Immature natural killer cell (primary cell): Measurements from ENCODE around the gene CCNQ. TPM values are rescaled to one million over a fixed set of nuclear protein-coding genes. Genes with fewer than 3 reads are reported as not detected.
"Not testable (repeated sequence)": the region's sequence is repeated elsewhere in the genome, so short reads cannot be mapped to it uniquely, and the experiment has no call there.

Experiments used
- DNase-seq, 3 donors: peaks; one replicate each; pipeline ENCODE4 v3.0.0; 2022; ENCODE audit warnings: mixed read lengths in 1 of 3
- H3K27ac Mint-ChIP-seq, 6 donors: one replicate each; pipeline ENCODE4 v1.8.0; 2020; ENCODE audit warnings: mixed read lengths in 6 of 6, mild to moderate bottlenecking in 5 of 6, inconsistent platforms in 4 of 6, moderate library complexity in 3 of 6
- H3K27me3 Mint-ChIP-seq, 3 donors: one replicate each; pipeline ENCODE4 v1.8.0; 2020 to 2021; ENCODE audit warnings: low read depth in 3 of 3, mild to moderate bottlenecking in 3 of 3, mixed read lengths in 3 of 3, moderate library complexity in 3 of 3, inconsistent platforms in 1 of 3
- H3K36me3 Mint-ChIP-seq, 3 donors: one replicate each; pipeline ENCODE4 v1.8.0; 2020; ENCODE audit warnings: mixed read lengths in 3 of 3, inconsistent platforms in 2 of 3, mild to moderate bottlenecking in 2 of 3
- H3K4me1 Mint-ChIP-seq, 2 donors: one replicate each; pipeline ENCODE4 v1.8.0; 2020; ENCODE audit warnings: inconsistent platforms in 2 of 2, mild to moderate bottlenecking in 2 of 2, mixed read lengths in 2 of 2, moderate library complexity in 1 of 2
- H3K4me3 Mint-ChIP-seq, 5 donors: one replicate each; pipeline ENCODE4 v1.8.0; 2020; ENCODE audit warnings: mild to moderate bottlenecking in 5 of 5, mixed read lengths in 5 of 5, inconsistent platforms in 3 of 5, moderate library complexity in 3 of 5
- H3K9me3 Mint-ChIP-seq, 6 donors: one replicate each; pipeline ENCODE4 v1.8.0; 2020; ENCODE audit warnings: mild to moderate bottlenecking in 6 of 6, mixed read lengths in 6 of 6, inconsistent platforms in 4 of 6, moderate library complexity in 3 of 6
- polyA plus RNA-seq, 3 donors: library from polyadenylated mRNA; unstranded; fragments of 300-500 nt; fragmentation: Illumina TruSeq; gene quantifications; one replicate each; pipeline ENCODE4 v1.2.3, GENCODE V29; 2021

CCNQ gene
- polyA plus RNA-seq, 3 donors from 2014 or later, result 36.7 to 42.8 (median 38.4) TPM

GRCh38 chrX:153604666-153605380, 5.9 kb upstream of the CCNQ start:
- H3K27ac Mint-ChIP-seq, H3K4me1 Mint-ChIP-seq, DNase-seq, H3K27me3 Mint-ChIP-seq, H3K36me3 Mint-ChIP-seq, H3K4me3 Mint-ChIP-seq, H3K9me3 Mint-ChIP-seq: not testable (repeated sequence)

DNA sequence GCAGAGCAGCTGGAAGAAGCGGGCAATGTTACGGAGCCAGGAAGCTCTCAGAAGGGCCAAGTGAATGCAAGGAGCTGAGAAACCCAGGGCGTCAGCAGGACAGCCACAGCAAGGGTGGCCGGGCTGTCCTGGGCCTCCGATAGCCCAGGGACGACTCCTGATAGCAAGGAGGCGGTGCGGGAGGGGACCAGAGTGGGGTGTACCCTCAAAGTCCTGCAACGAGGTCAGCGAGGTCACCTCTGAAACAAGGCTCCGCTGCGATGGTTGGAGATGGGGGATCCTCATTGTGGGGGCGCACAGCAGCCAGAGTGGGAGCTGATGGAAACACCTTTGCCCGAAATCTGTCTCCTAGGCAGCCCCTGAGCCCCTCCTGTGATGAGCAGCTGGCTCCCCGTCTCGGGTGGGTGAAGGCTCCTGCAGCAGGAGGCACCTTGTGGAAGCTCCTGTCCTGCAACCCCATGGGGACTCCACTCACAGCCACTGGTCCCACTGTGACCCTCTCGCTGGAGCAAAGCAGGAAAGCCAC, 4.3 kb upstream of the CCNQ start:
- H3K4me3 Mint-ChIP-seq, result no peak overlapping the region
- no peak overlapping the region for H3K27ac Mint-ChIP-seq
- no peaks in the 10 kb centered on the region for H3K9me3 Mint-ChIP-seq
- H3K36me3 Mint-ChIP-seq, result no peaks in the 10 kb centered on the region
- no peak for DNase-seq
- H3K4me1 Mint-ChIP-seq, result peaks cover 12 to 14% of the 10 kb centered on the region in 2 donors
- H3K27me3 Mint-ChIP-seq, result peaks cover 2 to 10% (median 3%) of the 10 kb centered on the region in 3 donors

- Mint-ChIP-seq H3K9me3 (no peaks in the 10 kb centered on the region), H3K36me3 (no peaks in the 10 kb centered on the region), H3K4me3 (no peak overlapping the region), H3K27me3 (peaks cover 2 to 12% (median 3%) of the 10 kb centered on the region in 3 donors), H3K4me1 (peaks cover 18 to 20% of the 10 kb centered on the region in 2 donors), H3K27ac (no peak overlapping the region)
- no peak for DNase-seq
These were observed 3.7 kb upstream of the CCNQ start for GRCh38 chrX:153602601-153603000.

- DNase-seq, result no peak
- Mint-ChIP-seq H3K27ac (peak overlapping the region in 1 of 6 donors; percentile 8), H3K9me3 (no peaks in the 10 kb centered on the region), H3K4me3 (no peak overlapping the region), H3K36me3 (no peaks in the 10 kb centered on the region), H3K4me1 (peaks cover 27 to 29% of the 10 kb centered on the region in 2 donors), H3K27me3 (peaks cover 2 to 12% (median 2%) of the 10 kb centered on the region in 3 donors)
These were observed 2.7 kb upstream of the CCNQ start for GRCh38 chrX:153601511-153602110.

DNA sequence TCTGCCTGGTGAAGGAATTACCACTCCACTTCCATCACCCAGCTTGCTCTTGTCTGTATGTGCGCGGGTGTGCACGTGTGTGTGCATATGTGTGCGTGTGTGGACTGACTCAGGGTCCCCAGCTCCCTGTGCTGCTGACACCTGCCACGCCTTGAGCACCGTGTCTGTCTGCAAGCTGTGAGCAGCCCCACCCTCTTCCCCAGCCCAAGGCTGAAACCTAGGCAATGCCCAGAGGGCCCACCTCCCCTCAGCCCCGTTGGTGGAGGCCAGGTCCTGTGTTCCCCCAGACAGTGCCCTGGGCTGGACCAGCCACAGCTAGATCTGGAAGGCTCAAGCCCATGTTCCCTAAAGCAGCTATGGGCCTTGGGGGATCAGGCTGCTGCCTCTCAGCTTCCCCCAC, 2.0 kb upstream of the CCNQ start:
- no peaks in the 10 kb centered on the region for H3K9me3 Mint-ChIP-seq
- peak overlapping the region in 4 of 5 donors; percentile 23 to 52 (median 38) for H3K4me3 Mint-ChIP-seq
- no peaks in the 10 kb centered on the region for H3K36me3 Mint-ChIP-seq
- peaks cover 0 to 12% (median 2%) of the 10 kb centered on the region in 3 donors for H3K27me3 Mint-ChIP-seq
- H3K27ac Mint-ChIP-seq, result no peak overlapping the region
- peaks cover 31 to 33% of the 10 kb centered on the region in 2 donors for H3K4me1 Mint-ChIP-seq
- no peak for DNase-seq

DNA sequence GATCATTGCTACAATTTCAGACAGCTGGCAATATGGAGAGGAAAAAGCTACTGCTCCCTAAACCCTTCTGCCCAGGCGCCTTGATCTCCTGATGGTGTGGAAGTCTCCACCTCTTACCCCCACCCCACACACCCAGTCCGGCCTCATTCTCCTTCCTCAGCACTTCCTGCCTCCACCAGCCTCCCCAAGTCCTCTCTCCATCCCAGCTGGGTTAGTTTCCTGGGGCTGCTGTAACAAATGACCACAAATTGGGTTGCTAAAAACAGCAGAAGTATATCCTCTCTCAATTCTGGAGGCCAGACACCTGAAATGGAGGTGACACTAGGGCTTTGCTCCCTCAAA, 1.1 kb upstream of the CCNQ start:
- Mint-ChIP-seq H3K4me1 (peaks cover 31 to 33% of the 10 kb centered on the region in 2 donors), H3K27me3 (peaks cover 0 to 12% (median 2%) of the 10 kb centered on the region in 3 donors), H3K4me3 (peak overlapping the region; percentile 76 to 84 (median 80)), H3K36me3 (no peaks in the 10 kb centered on the region), H3K9me3 (no peaks in the 10 kb centered on the region), H3K27ac (peak overlapping the region in 5 of 6 donors; percentile 14 to 79 (median 59))
- DNase-seq, result no peak

DNA sequence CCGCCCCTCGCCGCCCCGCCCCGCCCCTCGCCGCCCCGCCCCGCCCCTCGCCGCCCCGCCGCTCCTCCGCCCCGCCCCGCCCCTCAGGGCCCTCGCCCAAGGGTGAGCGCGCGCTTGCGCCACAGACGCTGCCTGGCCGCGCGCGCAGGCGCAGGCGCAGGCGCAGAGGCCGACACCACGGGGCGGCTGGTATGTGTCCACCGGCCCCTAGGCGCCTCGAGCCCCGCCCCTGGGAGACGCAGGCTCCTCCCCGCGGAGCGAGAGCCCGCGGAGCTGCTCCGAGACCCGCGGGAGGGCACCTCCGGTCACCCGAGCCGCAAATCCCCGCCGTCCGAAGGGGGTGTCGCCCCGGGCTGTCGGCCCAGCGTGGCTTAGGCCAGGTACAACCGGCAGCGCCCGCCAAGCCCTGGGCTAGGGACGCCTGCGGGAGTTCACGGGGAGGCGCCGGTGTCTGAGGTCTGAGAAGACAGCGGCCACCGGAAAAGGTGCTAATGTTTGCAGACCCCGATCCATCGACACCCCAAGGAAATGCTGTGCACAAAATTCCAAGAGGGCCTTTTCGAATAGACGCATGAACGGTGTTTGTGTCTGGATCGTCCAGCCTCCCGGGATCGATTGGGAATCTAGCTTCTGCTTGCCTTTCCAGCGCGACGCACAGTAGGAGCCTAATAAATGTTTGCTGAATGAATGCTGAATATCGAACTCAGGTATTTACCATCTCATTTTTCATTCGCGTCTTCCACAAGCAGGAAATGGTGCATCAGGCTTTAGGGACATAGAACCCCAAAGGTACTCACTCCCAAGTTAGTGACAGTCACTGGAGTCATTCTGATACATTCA, 473 bp upstream of the CCNQ start:
- H3K27me3 Mint-ChIP-seq, result peaks cover 0 to 12% (median 2%) of the 10 kb centered on the region in 3 donors
- DNase-seq, result peak; percentile 85 to 90 (median 89)
- no peaks in the 10 kb centered on the region for H3K36me3 Mint-ChIP-seq
- H3K27ac Mint-ChIP-seq, result peak overlapping the region in 3 of 6 donors; percentile 22 to 72 (median 38)
- no peaks in the 10 kb centered on the region for H3K9me3 Mint-ChIP-seq
- peaks cover 31 to 33% of the 10 kb centered on the region in 2 donors for H3K4me1 Mint-ChIP-seq
- H3K4me3 Mint-ChIP-seq, result peak overlapping the region; percentile 76 to 84 (median 80)

- Mint-ChIP-seq H3K4me3 (peak overlapping the region; percentile 80 to 84 (median 83)), H3K27ac (peak overlapping the region in 1 of 6 donors; percentile 12), H3K36me3 (no peaks in the 10 kb centered on the region), H3K4me1 (peaks cover 31 to 33% of the 10 kb centered on the region in 2 donors), H3K27me3 (peaks cover 0 to 12% (median 2%) of the 10 kb centered on the region in 3 donors), H3K9me3 (peaks cover 0 to 3% (median 0%) of the 10 kb centered on the region in 6 donors)
- DNase-seq, result no peak
These were observed 1.8 kb downstream of the CCNQ start for GRCh38 chrX:153596981-153597750.

GRCh38 chrX:153595859-153596857, 2.8 kb downstream of the CCNQ start:
- H3K36me3 Mint-ChIP-seq, result no peaks in the 10 kb centered on the region
- H3K4me3 Mint-ChIP-seq, result peak overlapping the region in 1 of 5 donors; percentile 42
- H3K4me1 Mint-ChIP-seq, result peaks cover 31 to 33% of the 10 kb centered on the region in 2 donors
- peaks cover 0 to 10% (median 2%) of the 10 kb centered on the region in 3 donors for H3K27me3 Mint-ChIP-seq
- DNase-seq, result no peak
- no peak overlapping the region for H3K27ac Mint-ChIP-seq
- H3K9me3 Mint-ChIP-seq, result peaks cover 0 to 3% (median 0%) of the 10 kb centered on the region in 6 donors

- H3K27me3 Mint-ChIP-seq, result peaks cover 0 to 10% (median 2%) of the 10 kb centered on the region in 3 donors
- peaks cover 0 to 3% (median 0%) of the 10 kb centered on the region in 6 donors for H3K9me3 Mint-ChIP-seq
- H3K27ac Mint-ChIP-seq, result no peak overlapping the region
- no peaks in the 10 kb centered on the region for H3K36me3 Mint-ChIP-seq
- no peak overlapping the region for H3K4me3 Mint-ChIP-seq
- H3K4me1 Mint-ChIP-seq, result peaks cover 28 to 31% of the 10 kb centered on the region in 2 donors
- DNase-seq, result no peak
These were observed 3.6 kb downstream of the CCNQ start for GRCh38 chrX:153595387-153595786.

GRCh38 chrX:153593811-153594500, 5.0 kb downstream of the CCNQ start:
- Mint-ChIP-seq H3K36me3 (no peaks in the 10 kb centered on the region), H3K9me3 (peaks cover 0 to 3% (median 0%) of the 10 kb centered on the region in 6 donors), H3K27me3 (peaks cover 0 to 6% (median 2%) of the 10 kb centered on the region in 3 donors), H3K4me1 (peaks cover 19 to 23% of the 10 kb centered on the region in 2 donors), H3K4me3 (no peak overlapping the region), H3K27ac (no peak overlapping the region)
- DNase-seq, result no peak
